ENCODE data around the gene HCRTR1. TPM values are rescaled to one million over a fixed set of nuclear protein-coding genes. Genes with fewer than 3 reads are reported as not detected.

Gene HCRTR1
- total and polyA plus RNA-seq, 2 donors (not counting 3 experiments of a cell fraction or from before 2014, with no cell fraction given), result 0.93 to 1.5 TPM

DNA sequence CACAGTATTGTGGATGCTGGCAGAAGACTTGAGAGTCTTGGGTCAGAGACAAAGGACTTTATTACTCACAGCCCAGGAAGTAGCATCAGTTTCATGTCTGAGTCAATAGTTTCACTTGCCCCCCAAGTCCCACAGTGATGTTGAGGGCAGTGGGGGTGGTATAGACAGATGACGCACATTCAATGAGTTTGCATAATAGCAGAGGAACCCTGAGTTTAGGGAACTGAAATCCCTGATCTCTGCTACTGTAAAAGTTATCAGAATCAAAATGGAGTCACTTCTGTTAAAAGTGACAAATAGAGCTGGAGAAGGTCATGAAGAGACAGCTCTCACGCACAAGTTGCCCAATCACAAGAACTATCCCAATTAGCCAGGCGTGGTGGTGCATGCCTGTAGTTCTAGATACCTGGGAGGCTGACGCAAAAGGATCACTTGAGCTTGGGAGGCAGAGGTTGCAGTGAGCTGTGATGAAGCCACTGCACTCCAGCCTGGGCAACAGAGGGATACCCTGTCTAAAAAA is 11.5 kb upstream of the HCRTR1 start:
- no peaks in the 10 kb centered on the region for H3K79me2 ChIP-seq (ENCODE audit: control insufficient read depth, insufficient read depth, low read length)
- TF ChIP-seq MYC (IDR thresholded peaks at IDR 0.05; ENCODE audit: low read depth, low read length) (no peak), GATA2 (IDR thresholded peaks at IDR 0.05; ENCODE audit: insufficient read depth, insufficient read length, low read depth, low read length) (no peak), FOS (IDR thresholded peaks at IDR 0.05; ENCODE audit: borderline replicate concordance, insufficient read depth, low read length) (no peak), POLR2AphosphoS5 (IDR thresholded peaks at IDR 0.05; ENCODE audit: insufficient read depth, low read depth, low read length) (no peak), POLR2A (IDR thresholded peaks at IDR 0.05; ENCODE audit: low read depth, low read length) (no peak), EZH2 (IDR thresholded peaks at IDR 0.05; ENCODE audit: borderline replicate concordance, low read depth, low read length, severe bottlenecking) (no peak), JUN (IDR thresholded peaks at IDR 0.05; ENCODE audit: borderline replicate concordance, insufficient read depth, insufficient read length, low read depth) (no peak)
- TF ChIP-seq, protein P1, sequence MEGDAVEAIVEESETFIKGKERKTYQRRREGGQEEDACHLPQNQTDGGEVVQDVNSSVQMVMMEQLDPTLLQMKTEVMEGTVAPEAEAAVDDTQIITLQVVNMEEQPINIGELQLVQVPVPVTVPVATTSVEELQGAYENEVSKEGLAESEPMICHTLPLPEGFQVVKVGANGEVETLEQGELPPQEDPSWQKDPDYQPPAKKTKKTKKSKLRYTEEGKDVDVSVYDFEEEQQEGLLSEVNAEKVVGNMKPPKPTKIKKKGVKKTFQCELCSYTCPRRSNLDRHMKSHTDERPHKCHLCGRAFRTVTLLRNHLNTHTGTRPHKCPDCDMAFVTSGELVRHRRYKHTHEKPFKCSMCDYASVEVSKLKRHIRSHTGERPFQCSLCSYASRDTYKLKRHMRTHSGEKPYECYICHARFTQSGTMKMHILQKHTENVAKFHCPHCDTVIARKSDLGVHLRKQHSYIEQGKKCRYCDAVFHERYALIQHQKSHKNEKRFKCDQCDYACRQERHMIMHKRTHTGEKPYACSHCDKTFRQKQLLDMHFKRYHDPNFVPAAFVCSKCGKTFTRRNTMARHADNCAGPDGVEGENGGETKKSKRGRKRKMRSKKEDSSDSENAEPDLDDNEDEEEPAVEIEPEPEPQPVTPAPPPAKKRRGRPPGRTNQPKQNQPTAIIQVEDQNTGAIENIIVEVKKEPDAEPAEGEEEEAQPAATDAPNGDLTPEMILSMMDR (IDR thresholded peaks at IDR 0.05; ENCODE audit: extremely low read depth in 1 of 2, insufficient read depth in 1 of 2, low read depth in 1 of 2, low read length in 2 of 2), result no peak
- TF ChIP-seq, protein P2, sequence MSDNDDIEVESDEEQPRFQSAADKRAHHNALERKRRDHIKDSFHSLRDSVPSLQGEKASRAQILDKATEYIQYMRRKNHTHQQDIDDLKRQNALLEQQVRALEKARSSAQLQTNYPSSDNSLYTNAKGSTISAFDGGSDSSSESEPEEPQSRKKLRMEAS (IDR thresholded peaks at IDR 0.05; ENCODE audit: insufficient read depth, insufficient read length), result no peak
- no peak overlapping the region for H3K4me2 ChIP-seq (ENCODE audit: insufficient read depth, low read length)
- POLR2A ChIA-PET, result no interaction called here
- DNase-seq (ENCODE audit: low read depth, low spot score), result no peak
- H4K20me1 ChIP-seq (replicated peaks; ENCODE audit: control insufficient read depth, extremely low read depth, insufficient read depth, low read length), result no peaks in the 10 kb centered on the region
- H3K9ac ChIP-seq (replicated peaks; ENCODE audit: extremely low read depth, insufficient read depth, low read length), result no peak overlapping the region
- H3K36me3 ChIP-seq (ENCODE audit: control insufficient read depth in 2 of 2, extremely low read depth in 1 of 2, insufficient read depth in 2 of 2, low read length in 2 of 2), result no peaks in the 10 kb centered on the region
- H3K27ac ChIP-seq (ENCODE audit: insufficient read depth, low read depth, low read length), result no peak overlapping the region
- H3K9me3 ChIP-seq (replicated peaks; ENCODE audit: control insufficient read depth, insufficient read depth, low read length), result no peaks in the 10 kb centered on the region
- no peak overlapping the region for H3K4me3 ChIP-seq (replicated peaks in 1 of 3; ENCODE audit: insufficient read depth in 1 of 3, low read depth in 1 of 3, low read length in 3 of 3)
- BruUV-seq (replicated peaks), result no TSS peak
- FAIRE-seq, result no peak
- intact Hi-C loops (cut with micrococcal nuclease) (no loop called here), dilution Hi-C loops (cut with MboI; ENCODE audit: extremely low pct_ligation_motif_present, low sequenced_read_pairs) (no loop called here)
- no peaks in the 10 kb centered on the region for H3K4me1 ChIP-seq (ENCODE audit: control insufficient read depth, extremely low read depth, insufficient read depth, low read length)
- CTCF ChIA-PET, result interaction anchor here (1.6 to 4.6 kb wide), 2 partner anchors 11 to 13 kb away, joined by 3 to 15 read pairs; no protein-coding TSS in a partner anchor
- H3K27me3 ChIP-seq (ENCODE audit: control insufficient read depth in 2 of 2, insufficient read depth in 2 of 2, low read length in 2 of 2), result peaks cover 0 to 2% of the 10 kb centered on the region in 2 experiments
- no peak overlapping the region for H2AFZ ChIP-seq (ENCODE audit: low read depth, low read length)
- H3K9me1 ChIP-seq (replicated peaks; ENCODE audit: control insufficient read depth, extremely low read depth, insufficient read depth, low read length), result no peaks in the 10 kb centered on the region

Data from endothelial cell of umbilical vein (primary cell).